ENCODE measurements around the gene TOGARAM1.
"Not testable (repeated sequence)": the region's sequence is repeated elsewhere in the genome, so short reads cannot be mapped to it uniquely, and the experiment has no call there.

TOGARAM1 gene

GRCh38 chr14:45038256-45038655 is 76.3 kb downstream of the TOGARAM1 start:
- in situ Hi-C loops (cut with MboI; ENCODE audit: low sequenced_read_pairs): no loop called here

- in situ Hi-C loops (cut with MboI; ENCODE audit: low sequenced_read_pairs): no loop called here
These were observed 76.9 kb downstream of the TOGARAM1 start for GRCh38 chr14:45038865-45039264.

GRCh38 chr14:45039390-45039789 is 77.4 kb downstream of the TOGARAM1 start:
- in situ Hi-C loops (cut with MboI; ENCODE audit: low sequenced_read_pairs): no loop called here

GRCh38 chr14:45041641-45042040 is 79.7 kb downstream of the TOGARAM1 start:
- in situ Hi-C loops (cut with MboI; ENCODE audit: low sequenced_read_pairs): no loop called here

- in situ Hi-C loops (cut with MboI; ENCODE audit: low sequenced_read_pairs): no loop called here
These were observed 82.6 kb downstream of the TOGARAM1 start for GRCh38 chr14:45044638-45045037.

- in situ Hi-C loops (cut with MboI; ENCODE audit: low sequenced_read_pairs): no loop called here
These were observed 86.4 kb downstream of the TOGARAM1 start for GRCh38 chr14:45048385-45048784.

- in situ Hi-C loops (cut with MboI; ENCODE audit: low sequenced_read_pairs): no loop called here
These were observed 89.2 kb downstream of the TOGARAM1 start for GRCh38 chr14:45051180-45051579.

GRCh38 chr14:45051896-45052295 is 89.9 kb downstream of the TOGARAM1 start:
- in situ Hi-C loops (cut with MboI; ENCODE audit: low sequenced_read_pairs): no loop called here

GRCh38 chr14:45057349-45057748 is 95.4 kb downstream of the TOGARAM1 start:
- in situ Hi-C loops (cut with MboI; ENCODE audit: low sequenced_read_pairs): no loop called here

GRCh38 chr14:45057881-45058364 is 95.9 kb downstream of the TOGARAM1 start:
- in situ Hi-C loops (cut with MboI; ENCODE audit: low sequenced_read_pairs): no loop called here

- in situ Hi-C loops (cut with MboI; ENCODE audit: low sequenced_read_pairs): no loop called here
These were observed 98.6 kb downstream of the TOGARAM1 start for GRCh38 chr14:45060551-45060950.

- in situ Hi-C loops (cut with MboI; ENCODE audit: low sequenced_read_pairs): no loop called here
These were observed 103.5 kb downstream of the TOGARAM1 start for GRCh38 chr14:45065540-45065939.

- in situ Hi-C loops (cut with MboI; ENCODE audit: low sequenced_read_pairs): no loop called here
These were observed 104.0 kb downstream of the TOGARAM1 start for GRCh38 chr14:45065956-45066355.

- in situ Hi-C loops (cut with MboI; ENCODE audit: low sequenced_read_pairs): no loop called here
These were observed 104.7 kb downstream of the TOGARAM1 start for GRCh38 chr14:45066667-45067066.

GRCh38 chr14:45068396-45068795 is 106.4 kb downstream of the TOGARAM1 start:
- in situ Hi-C loops (cut with MboI; ENCODE audit: low sequenced_read_pairs): no loop called here

GRCh38 chr14:45070215-45070614 is 108.2 kb downstream of the TOGARAM1 start:
- in situ Hi-C loops (cut with MboI; ENCODE audit: low sequenced_read_pairs): no loop called here

- in situ Hi-C loops (cut with MboI; ENCODE audit: low sequenced_read_pairs): no loop called here
These were observed 110.1 kb downstream of the TOGARAM1 start for GRCh38 chr14:45072126-45072525.

GRCh38 chr14:45073231-45073879 is 111.4 kb downstream of the TOGARAM1 start:
- in situ Hi-C loops (cut with MboI; ENCODE audit: low sequenced_read_pairs): no loop called here

- in situ Hi-C loops (cut with MboI; ENCODE audit: low sequenced_read_pairs): no loop called here
These were observed 116.3 kb downstream of the TOGARAM1 start for GRCh38 chr14:45078323-45078722.

- in situ Hi-C loops (cut with MboI; ENCODE audit: low sequenced_read_pairs): not testable (repeated sequence)
These were observed 118.5 kb downstream of the TOGARAM1 start for GRCh38 chr14:45080416-45080968.

- in situ Hi-C loops (cut with MboI; ENCODE audit: low sequenced_read_pairs): not testable (repeated sequence)
These were observed 119.1 kb downstream of the TOGARAM1 start for GRCh38 chr14:45081096-45081495.

GRCh38 chr14:45082420-45082819 is 120.4 kb downstream of the TOGARAM1 start:
- in situ Hi-C loops (cut with MboI; ENCODE audit: low sequenced_read_pairs): no loop called here

- in situ Hi-C loops (cut with MboI; ENCODE audit: low sequenced_read_pairs): no loop called here
These were observed 121.6 kb downstream of the TOGARAM1 start for GRCh38 chr14:45083617-45083975.
